ENCODE results near the gene SLC20A1.

SLC20A1 gene

DNA sequence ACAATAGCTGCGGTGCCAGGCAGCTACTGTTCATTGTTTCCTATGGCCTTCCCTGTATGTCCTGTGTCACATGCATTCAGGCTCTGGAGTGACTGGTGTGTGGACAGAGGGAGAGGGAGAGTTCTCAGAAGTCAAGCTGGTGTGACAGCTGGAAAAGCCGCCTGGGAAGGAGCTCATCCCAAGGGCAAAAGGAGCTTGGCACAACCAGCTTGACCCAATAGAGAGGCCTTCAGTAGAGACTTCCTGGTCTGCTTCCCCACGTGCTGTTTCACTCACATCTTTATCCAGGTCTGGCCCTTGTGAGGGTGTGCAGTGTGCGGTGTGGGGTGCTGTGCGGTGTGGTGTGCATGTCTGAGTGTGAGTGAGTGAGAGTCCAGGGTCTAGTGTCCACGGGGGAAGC lies 64.0 kb downstream of the SLC20A1 start:
- DNase-seq (ENCODE audit: low spot score) = no peak

DNA sequence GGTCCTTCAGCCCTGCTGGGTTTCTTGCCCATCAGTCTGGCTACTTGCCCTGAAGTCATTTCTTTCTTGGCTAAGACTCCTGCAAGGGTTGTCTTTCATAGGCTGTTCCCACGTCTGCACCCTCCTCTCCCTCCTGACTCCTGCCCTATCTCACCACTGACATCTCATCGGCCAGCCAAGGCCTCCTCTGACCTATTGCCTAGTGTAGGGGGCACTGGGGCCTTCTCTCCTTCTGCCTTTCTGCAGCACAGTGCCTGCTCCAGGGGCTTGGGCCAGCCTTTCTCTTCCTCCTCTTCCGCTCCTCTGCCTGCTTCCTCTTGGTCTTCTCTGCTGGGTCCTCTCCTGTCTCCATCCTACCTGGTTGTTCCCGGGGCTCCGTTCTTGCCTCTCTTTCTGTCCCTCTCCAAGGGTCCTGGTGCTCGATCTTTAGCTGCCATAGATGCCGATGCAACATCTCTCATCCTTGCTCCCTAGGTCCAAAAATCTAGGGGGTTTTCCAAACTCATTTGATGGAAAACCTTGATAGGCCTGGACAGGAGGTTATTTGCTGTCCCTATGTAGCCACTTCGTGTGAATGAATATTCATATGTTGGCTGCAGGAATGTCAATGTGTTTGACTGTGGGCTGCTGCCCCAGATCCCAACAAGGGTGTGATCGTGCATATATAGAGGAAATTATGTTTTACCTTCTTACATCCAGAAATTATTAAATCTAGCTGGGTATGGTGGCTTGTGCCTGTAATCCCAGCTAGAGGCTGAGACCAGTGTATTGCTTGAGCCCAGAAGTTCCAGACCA lies 65.4 kb downstream of the SLC20A1 start:
- no peak for DNase-seq (ENCODE audit: low spot score)

DNA sequence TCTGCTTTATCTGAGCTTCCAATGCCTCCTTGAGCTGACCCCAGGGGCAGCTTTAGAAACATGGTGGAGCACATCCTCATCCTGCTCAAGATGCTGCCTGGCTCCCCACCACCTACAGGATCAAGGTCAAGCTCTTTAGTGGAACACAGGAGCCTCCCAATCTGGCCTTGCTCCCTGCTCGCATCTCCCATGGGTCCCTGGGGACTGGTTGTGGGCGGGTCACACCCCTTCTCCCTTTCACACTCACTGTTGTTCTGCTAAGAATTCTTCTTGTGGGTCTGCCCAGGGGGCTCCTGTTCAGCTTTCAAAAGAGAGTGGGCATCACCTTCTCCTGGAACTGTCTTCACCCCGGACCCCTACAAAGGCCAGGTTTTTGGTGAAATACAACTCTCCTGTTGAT lies 66.7 kb downstream of the SLC20A1 start:
- no peak for DNase-seq (ENCODE audit: low spot score)

DNA sequence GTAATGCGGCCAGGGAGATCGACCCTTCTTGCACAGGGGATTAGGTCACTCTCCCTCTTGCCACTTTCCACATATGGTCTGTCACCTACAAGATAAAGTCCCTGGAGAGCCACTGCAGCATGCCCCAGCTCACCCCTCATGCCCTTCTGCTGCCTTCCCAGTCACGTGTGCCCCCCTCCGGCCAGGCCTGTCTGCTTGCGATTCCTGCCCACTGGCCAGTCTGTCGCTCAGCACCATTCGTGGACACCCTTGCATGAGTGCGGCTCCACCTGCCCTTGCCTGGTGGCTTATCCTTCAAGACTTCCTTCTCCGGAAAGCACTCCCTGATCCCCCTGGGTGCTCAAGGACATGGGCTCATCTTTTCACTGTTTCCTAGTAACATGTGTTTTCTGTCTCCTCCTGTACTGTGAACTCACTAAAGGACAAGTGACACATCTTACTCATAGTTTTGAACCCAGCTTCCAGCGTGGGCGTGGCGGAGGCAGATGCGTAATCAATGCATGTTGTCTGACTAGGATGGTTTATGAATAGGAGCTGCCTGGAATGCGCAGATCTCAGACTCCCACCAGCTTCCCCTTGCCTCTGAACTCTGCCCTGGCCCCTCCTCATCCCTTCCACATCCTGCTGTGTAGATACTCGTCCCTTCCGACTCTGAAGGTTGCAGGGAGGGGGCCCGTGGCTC lies 67.3 kb downstream of the SLC20A1 start:
- peak; percentile 63 for DNase-seq (ENCODE audit: low spot score)

All from kidney tubule cell (primary cell).